ENCODE results near the gene MBD3.

Gene MBD3

DNA sequence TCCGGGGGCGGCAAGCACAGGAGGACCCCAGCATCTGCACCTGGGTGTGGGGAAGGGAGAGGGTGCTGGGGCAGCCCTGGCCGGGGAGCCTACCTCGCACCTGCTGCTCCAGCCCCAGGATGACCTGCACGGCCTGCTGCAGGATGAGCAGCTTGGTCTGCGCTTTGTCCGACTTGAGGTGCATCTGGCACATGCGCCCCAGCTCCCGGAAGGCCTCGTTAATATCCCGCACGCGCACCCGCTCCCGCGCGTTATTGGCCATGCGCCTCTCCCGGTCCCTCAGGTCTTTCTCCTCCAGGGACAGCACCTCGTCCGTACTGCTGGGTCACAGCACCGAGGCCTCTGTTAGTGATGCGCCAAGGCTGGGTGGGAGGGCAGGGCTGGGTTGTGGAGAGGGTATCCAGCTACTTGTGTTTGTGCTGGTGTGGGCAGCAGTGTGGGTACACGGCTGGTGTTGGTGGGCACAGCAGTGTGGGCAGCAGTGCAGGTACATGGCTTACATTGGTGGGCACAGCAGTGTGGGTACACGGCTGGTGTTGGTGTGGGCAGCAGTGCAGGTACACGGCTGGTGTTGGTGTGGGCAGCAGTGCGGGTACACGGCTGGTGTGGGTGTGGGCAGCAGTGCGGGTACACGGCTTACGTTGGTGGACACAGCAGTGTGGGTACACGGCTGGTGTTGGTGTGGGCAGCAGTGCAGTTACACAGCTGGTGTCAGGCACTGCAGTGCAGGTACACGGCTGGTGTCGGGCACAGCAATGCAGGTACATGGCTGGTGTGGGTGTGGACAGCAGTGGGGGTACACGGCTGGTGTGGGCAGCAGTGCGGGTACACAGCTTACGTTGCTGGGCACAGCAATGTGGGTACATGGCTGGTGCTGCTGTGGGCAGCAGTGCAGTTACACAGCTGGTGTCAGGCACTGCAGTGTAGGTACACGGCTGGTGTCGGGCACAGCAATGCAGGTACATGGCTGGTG, 19.7 kb upstream of the MBD3 start:
- H3K27ac ChIP-seq: no peak overlapping the region
- TF ChIP-seq, protein P1, sequence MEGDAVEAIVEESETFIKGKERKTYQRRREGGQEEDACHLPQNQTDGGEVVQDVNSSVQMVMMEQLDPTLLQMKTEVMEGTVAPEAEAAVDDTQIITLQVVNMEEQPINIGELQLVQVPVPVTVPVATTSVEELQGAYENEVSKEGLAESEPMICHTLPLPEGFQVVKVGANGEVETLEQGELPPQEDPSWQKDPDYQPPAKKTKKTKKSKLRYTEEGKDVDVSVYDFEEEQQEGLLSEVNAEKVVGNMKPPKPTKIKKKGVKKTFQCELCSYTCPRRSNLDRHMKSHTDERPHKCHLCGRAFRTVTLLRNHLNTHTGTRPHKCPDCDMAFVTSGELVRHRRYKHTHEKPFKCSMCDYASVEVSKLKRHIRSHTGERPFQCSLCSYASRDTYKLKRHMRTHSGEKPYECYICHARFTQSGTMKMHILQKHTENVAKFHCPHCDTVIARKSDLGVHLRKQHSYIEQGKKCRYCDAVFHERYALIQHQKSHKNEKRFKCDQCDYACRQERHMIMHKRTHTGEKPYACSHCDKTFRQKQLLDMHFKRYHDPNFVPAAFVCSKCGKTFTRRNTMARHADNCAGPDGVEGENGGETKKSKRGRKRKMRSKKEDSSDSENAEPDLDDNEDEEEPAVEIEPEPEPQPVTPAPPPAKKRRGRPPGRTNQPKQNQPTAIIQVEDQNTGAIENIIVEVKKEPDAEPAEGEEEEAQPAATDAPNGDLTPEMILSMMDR (IDR thresholded peaks at IDR 0.05): no peak

DNA sequence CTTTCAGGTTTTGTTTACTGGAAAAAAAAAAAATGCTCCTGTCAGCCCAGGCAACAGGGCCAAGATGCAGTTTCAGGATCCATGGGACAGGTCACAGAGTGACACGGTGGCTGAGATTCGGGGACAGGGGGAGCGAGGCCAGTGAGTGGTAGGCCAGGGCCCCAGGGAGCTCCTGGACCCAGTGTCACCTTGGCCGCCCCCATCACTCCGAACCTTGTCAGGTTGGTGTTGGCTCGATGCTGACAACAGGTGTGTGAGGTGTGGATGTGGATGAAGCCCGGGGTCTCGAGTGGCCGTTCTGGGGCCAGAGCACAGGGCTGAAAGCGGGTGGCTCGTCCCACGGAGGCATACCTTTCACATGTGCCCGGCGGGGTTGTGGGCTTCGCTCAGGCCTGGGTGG, 18.7 kb upstream of the MBD3 start:
- no peak overlapping the region for H3K27ac ChIP-seq
- TF ChIP-seq, protein P1 (IDR thresholded peaks at IDR 0.05): no peak
- TF ChIP-seq ZFX (IDR thresholded peaks at IDR 0.05; ENCODE audit: borderline replicate concordance): no peak

DNA sequence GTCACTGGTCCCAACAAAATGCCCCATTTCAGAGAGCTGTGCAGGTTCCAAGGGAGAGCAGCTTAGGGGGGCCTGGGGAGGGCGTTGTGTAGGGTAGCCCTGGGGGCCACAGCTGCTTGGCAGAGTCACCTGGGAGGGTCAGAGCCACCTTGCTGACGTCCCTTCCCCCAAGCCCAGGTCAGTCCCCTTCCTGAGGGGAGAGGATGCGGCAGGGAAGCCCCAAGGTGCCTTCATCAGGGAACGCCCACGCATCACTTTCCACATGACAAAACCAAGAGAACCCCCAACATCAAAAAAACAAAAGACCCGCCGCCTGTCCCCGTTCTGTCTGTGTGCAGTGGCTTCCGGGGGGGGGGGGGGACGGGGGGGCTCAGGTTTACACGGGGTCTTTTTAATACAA, 17.9 kb upstream of the MBD3 start:
- H3K27ac ChIP-seq: no peak overlapping the region
- TF ChIP-seq, protein P1 (IDR thresholded peaks at IDR 0.05): no peak
- no peak for TF ChIP-seq ZFX (IDR thresholded peaks at IDR 0.05; ENCODE audit: borderline replicate concordance)

DNA sequence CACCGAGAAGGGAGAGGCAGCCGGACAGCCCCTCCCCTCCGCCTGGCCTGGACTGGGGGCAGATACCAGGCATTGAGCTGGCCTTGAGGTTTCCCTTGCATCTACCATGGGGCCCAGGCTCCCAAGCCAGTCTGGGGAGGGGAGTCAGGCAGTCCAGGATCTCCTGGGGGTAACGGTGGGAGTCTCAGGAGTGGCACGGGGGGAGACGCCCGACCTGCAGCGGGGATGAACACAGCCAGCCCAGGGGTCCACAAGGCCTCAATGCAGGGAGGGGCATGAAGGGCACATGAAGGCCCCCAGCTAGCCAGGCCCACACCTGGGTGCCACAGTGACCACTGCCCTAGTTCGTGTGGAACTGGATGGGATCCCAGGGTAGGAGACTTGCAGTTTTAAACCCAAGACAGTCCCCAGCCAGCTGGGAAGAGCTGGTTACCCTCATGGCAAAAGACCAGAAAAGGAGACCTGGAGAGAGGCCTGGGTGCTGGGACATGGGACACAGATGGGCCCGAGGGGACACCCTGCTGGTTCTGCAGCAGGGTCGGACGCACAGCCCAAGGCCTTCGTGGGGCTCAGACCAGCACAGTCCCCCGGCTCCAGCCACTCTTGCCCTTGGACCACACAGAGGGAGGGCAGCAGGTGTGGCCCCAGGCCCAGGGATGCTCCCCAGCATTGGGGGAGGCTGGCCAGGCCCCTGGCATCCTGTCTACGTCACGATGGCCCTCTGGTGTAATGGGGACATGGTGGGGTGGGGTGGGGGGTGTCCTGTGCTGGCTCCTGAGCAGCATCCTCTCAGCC, 17.2 kb upstream of the MBD3 start:
- TF ChIP-seq ZFX (IDR thresholded peaks at IDR 0.05; ENCODE audit: borderline replicate concordance): no peak
- TF ChIP-seq, protein P1 (IDR thresholded peaks at IDR 0.05): no peak
- H3K27ac ChIP-seq: peak overlapping the region; percentile 8; the same call in 1 of the 2 replicates

DNA sequence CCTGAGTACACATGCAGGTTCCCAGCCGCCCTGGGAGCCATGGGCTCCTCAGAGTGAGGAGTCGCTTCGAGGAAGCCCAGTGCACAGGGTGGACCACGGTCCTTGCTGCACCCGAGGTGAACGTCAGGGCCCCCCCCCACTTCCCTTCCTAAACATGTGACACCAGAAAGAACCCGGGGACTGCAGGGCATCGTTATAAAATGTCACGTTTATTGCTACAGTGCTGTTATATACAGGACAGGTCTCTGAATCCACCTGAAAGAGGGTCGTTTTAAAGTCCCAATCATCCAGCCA, 16.4 kb upstream of the MBD3 start:
- no peak for TF ChIP-seq ZFX (IDR thresholded peaks at IDR 0.05; ENCODE audit: borderline replicate concordance)
- TF ChIP-seq, protein P1 (IDR thresholded peaks at IDR 0.05): no peak
- H3K27ac ChIP-seq: no peak overlapping the region; the same call in 1 of the 2 replicates

DNA sequence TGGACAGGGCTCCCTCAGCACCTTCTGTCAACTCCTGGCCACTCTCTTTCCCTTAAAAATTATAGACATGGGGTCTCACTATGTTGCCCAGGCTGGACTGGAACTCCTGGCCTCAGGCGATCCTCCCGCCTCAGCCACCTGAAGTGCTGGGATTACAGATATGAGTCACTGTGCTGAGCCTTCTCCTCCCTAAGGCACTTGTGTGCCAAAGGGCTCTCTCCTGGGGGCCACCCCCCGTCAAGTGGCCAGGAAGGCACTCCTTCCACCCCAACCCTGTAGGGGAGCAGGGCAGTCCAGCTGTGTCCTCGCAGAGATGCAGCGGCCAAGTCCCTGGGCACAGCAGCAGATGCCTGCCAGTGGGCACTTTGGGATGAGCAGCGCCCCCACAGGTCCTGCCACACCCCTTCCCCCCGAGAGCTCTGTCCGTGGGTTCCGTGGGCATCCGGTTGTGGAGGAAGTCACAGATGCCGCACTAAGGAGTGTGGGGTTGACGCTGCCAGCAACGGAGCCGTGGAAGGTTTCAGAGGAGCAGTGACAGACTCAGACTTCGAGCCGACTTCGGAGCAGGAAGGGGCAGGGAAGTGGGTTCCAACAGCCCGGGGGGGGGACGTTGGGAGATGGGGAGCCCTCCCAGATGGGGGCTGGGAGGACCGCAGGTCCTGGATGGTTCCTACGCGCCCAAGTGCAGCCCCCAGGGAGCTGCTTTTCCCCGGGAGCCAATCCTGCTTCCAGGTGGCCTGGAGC, 15.9 kb upstream of the MBD3 start:
- no peak for TF ChIP-seq ZFX (IDR thresholded peaks at IDR 0.05; ENCODE audit: borderline replicate concordance)
- TF ChIP-seq, protein P1 (IDR thresholded peaks at IDR 0.05): no peak
- H3K27ac ChIP-seq: no peak overlapping the region
